ENCODE data around the gene CRADD.
"Not testable (repeated sequence)": the region's sequence is repeated elsewhere in the genome, so short reads cannot be mapped to it uniquely, and the experiment has no call there.

DNA sequence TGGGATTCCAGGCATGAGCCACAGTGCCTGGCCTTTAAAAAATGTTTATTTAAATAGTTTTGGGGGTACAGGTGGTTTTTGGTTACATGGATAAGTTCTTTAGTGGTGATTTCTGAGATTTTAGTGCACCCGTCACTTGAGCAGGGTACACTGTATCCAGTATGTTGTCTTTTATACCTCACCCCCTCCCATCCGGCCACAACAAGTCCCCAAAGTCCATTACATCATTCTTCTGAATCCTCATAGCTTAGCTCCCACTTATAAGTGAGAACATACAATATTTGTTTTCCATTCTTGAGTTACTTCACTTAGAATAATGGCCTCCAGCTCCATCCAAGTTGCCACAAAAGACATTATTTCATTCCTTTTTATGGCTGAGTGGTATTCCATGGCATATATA is 124.5 kb downstream of the CRADD start:
- TF ChIP-seq, protein P1, sequence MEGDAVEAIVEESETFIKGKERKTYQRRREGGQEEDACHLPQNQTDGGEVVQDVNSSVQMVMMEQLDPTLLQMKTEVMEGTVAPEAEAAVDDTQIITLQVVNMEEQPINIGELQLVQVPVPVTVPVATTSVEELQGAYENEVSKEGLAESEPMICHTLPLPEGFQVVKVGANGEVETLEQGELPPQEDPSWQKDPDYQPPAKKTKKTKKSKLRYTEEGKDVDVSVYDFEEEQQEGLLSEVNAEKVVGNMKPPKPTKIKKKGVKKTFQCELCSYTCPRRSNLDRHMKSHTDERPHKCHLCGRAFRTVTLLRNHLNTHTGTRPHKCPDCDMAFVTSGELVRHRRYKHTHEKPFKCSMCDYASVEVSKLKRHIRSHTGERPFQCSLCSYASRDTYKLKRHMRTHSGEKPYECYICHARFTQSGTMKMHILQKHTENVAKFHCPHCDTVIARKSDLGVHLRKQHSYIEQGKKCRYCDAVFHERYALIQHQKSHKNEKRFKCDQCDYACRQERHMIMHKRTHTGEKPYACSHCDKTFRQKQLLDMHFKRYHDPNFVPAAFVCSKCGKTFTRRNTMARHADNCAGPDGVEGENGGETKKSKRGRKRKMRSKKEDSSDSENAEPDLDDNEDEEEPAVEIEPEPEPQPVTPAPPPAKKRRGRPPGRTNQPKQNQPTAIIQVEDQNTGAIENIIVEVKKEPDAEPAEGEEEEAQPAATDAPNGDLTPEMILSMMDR (conservative IDR thresholded peaks at IDR 0.05 in 1 of 2, IDR thresholded peaks at IDR 0.05 in 1 of 2; ENCODE audit: extremely low read depth in 1 of 2, insufficient read depth in 1 of 2, low read depth in 1 of 2, low read length in 2 of 2), result not testable (repeated sequence)
- TF ChIP-seq EZH2 (IDR thresholded peaks at IDR 0.05; ENCODE audit: borderline replicate concordance, low read length), result not testable (repeated sequence)

Measured in mammary epithelial cell (primary cell).